HG02884 (cell line): Measurements from ENCODE around the gene MYOZ2.

Experiments
- ATAC-seq: cut with Tn5 transposase; IDR thresholded peaks from one replicate; pipeline ENCODE4 v1.9.1; 2021; ENCODE audit warnings: mild to moderate bottlenecking, moderate library complexity; ENCODE audit not compliant: unreplicated experiment

MYOZ2 gene

GRCh38 chr4:119237201-119237600, 101.6 kb downstream of the MYOZ2 start:
- no peak for ATAC-seq
